ENCODE results near the gene NLK. TPM values are rescaled to one million over a fixed set of nuclear protein-coding genes. Genes with fewer than 3 reads are reported as not detected.

The NLK gene
- total RNA-seq, 1 experiment from 2014 or later, result 40.3 TPM

GRCh38 chr17:28020515-28020914, 22.0 kb upstream of the NLK start (continued):
- TF ChIP-seq, protein P1, sequence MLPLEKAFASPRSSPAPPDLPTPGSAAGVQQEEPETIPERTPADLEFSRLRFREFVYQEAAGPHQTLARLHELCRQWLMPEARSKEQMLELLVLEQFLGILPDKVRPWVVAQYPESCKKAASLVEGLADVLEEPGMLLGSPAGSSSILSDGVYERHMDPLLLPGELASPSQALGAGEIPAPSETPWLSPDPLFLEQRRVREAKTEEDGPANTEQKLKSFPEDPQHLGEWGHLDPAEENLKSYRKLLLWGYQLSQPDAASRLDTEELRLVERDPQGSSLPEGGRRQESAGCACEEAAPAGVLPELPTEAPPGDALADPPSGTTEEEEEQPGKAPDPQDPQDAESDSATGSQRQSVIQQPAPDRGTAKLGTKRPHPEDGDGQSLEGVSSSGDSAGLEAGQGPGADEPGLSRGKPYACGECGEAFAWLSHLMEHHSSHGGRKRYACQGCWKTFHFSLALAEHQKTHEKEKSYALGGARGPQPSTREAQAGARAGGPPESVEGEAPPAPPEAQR (CRISPR knock-in tag; IDR thresholded peaks at IDR 0.05), result no peak
- TF ChIP-seq, protein P2, sequence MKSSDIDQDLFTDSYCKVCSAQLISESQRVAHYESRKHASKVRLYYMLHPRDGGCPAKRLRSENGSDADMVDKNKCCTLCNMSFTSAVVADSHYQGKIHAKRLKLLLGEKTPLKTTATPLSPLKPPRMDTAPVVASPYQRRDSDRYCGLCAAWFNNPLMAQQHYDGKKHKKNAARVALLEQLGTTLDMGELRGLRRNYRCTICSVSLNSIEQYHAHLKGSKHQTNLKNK (CRISPR knock-in tag; IDR thresholded peaks at IDR 0.05), result no peak
- TF ChIP-seq OVOL2 (CRISPR knock-in tag; IDR thresholded peaks at IDR 0.05; ENCODE audit: borderline replicate concordance), result no peak

GRCh38 chr17:28029044-28029443, 13.4 kb upstream of the NLK start:
- Mint-ChIP-seq H3K27ac (no peak overlapping the region; the same call in 1 of the 2 replicates), H3K4me3 (no peak overlapping the region), H3K36me3 (no peaks in the 10 kb centered on the region), H3K4me1 (peaks cover 7% of the 10 kb centered on the region), H3K27me3 (ENCODE audit: low read depth) (no peaks in the 10 kb centered on the region; the same call in 1 of the 2 replicates), H3K9me3 (peaks cover 6% of the 10 kb centered on the region; the same call in 1 of the 2 replicates)
- TF ChIP-seq, protein P3, sequence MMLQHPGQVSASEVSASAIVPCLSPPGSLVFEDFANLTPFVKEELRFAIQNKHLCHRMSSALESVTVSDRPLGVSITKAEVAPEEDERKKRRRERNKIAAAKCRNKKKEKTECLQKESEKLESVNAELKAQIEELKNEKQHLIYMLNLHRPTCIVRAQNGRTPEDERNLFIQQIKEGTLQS (CRISPR knock-in tag; conservative IDR thresholded peaks at IDR 0.05), result no peak
- TF ChIP-seq, protein P4, sequence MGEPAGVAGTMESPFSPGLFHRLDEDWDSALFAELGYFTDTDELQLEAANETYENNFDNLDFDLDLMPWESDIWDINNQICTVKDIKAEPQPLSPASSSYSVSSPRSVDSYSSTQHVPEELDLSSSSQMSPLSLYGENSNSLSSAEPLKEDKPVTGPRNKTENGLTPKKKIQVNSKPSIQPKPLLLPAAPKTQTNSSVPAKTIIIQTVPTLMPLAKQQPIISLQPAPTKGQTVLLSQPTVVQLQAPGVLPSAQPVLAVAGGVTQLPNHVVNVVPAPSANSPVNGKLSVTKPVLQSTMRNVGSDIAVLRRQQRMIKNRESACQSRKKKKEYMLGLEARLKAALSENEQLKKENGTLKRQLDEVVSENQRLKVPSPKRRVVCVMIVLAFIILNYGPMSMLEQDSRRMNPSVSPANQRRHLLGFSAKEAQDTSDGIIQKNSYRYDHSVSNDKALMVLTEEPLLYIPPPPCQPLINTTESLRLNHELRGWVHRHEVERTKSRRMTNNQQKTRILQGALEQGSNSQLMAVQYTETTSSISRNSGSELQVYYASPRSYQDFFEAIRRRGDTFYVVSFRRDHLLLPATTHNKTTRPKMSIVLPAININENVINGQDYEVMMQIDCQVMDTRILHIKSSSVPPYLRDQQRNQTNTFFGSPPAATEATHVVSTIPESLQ (CRISPR knock-in tag; IDR thresholded peaks at IDR 0.05), result no peak
- ATAC-seq (no peak), DNase-seq (ENCODE audit: low spot score) (no peak)
- CTCF ChIA-PET, result interaction anchor here (0.6 kb wide), 1 partner anchor 9 kb away, joined by 4 read pairs; no protein-coding TSS in a partner anchor
- POLR2A ChIA-PET, result no interaction called here

DNA sequence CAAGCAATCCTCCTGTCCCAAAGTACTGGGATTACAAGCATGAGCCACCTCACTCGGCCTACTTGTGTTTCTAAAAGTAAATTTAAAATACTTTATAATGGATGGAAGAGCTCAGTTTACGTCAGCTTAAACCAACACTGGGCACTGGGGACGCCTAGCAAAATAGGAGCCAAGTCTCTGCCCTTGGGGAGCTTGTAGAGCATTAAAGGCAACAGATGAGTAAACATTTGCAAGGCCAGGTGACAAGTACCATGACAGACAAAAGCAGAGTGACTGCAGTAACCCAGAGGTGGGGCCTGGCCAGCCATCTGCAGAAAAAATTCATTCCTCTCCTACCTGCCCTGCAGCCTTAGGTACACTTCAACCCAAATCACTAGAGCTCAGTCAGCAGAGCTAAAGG, 12.1 kb upstream of the NLK start:
- ChIA-PET CTCF (interaction anchor here (0.7 to 1.2 kb wide), 2 partner anchors 11 to 136 kb away, joined by 3 to 4 read pairs; no protein-coding TSS in a partner anchor), POLR2A (interaction anchor here (0.5 kb wide), 1 partner anchor 21 kb away, joined by 3 read pairs; no protein-coding TSS in a partner anchor)
- Mint-ChIP-seq H3K36me3 (no peaks in the 10 kb centered on the region), H3K4me1 (peaks cover 12% of the 10 kb centered on the region), H3K4me3 (no peak overlapping the region), H3K27ac (no peak overlapping the region), H3K9me3 (peaks cover 6% of the 10 kb centered on the region; the same call in 1 of the 2 replicates), H3K27me3 (ENCODE audit: low read depth) (no peaks in the 10 kb centered on the region; the same call in 1 of the 2 replicates)
- TF ChIP-seq ZNF263 (CRISPR knock-in tag; IDR thresholded peaks at IDR 0.05; ENCODE audit: low read depth) (no peak), RORB (CRISPR knock-in tag; IDR thresholded peaks at IDR 0.05) (no peak)
- TF ChIP-seq, protein P5, sequence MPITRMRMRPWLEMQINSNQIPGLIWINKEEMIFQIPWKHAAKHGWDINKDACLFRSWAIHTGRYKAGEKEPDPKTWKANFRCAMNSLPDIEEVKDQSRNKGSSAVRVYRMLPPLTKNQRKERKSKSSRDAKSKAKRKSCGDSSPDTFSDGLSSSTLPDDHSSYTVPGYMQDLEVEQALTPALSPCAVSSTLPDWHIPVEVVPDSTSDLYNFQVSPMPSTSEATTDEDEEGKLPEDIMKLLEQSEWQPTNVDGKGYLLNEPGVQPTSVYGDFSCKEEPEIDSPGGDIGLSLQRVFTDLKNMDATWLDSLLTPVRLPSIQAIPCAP (CRISPR knock-in tag; IDR thresholded peaks at IDR 0.05), result no peak
- DNase-seq (ENCODE audit: low spot score), result no peak
- no peak for ATAC-seq

- DNase-seq (ENCODE audit: low spot score), result no peak
- POLR2A ChIA-PET, result interaction anchor here (0.7 kb wide), 1 partner anchor 429 kb away, joined by 3 read pairs; no protein-coding TSS in a partner anchor
- CTCF ChIA-PET, result interaction anchor here (0.7 to 1.2 kb wide), 2 partner anchors 10 to 137 kb away, joined by 3 to 4 read pairs; no protein-coding TSS in a partner anchor
- H3K27ac Mint-ChIP-seq, result no peak overlapping the region
- no peaks in the 10 kb centered on the region for H3K36me3 Mint-ChIP-seq
- H3K4me1 Mint-ChIP-seq, result peaks cover 12% of the 10 kb centered on the region
- peaks cover 11% of the 10 kb centered on the region for H3K9me3 Mint-ChIP-seq
- no peak for TF ChIP-seq ZNF219 (CRISPR knock-in tag; IDR thresholded peaks at IDR 0.05; ENCODE audit: borderline replicate concordance)
- no peak for TF ChIP-seq NFYB (CRISPR knock-in tag; conservative IDR thresholded peaks at IDR 0.05; ENCODE audit: low read depth)
- TF ChIP-seq ZNF416 (CRISPR knock-in tag; IDR thresholded peaks at IDR 0.05), result no peak
- TF ChIP-seq CREM (CRISPR knock-in tag; IDR thresholded peaks at IDR 0.05), result no peak
- TF ChIP-seq RELA (CRISPR knock-in tag; IDR thresholded peaks at IDR 0.05; ENCODE audit: borderline replicate concordance), result no peak
- TF ChIP-seq MYBL2 (CRISPR knock-in tag; IDR thresholded peaks at IDR 0.05), result no peak
- TF ChIP-seq, protein P2 (CRISPR knock-in tag; IDR thresholded peaks at IDR 0.05), result no peak
- no peak for TF ChIP-seq CREB1 (CRISPR knock-in tag; IDR thresholded peaks at IDR 0.05)
- TF ChIP-seq, protein P5 (CRISPR knock-in tag; IDR thresholded peaks at IDR 0.05), result no peak
- H3K4me3 Mint-ChIP-seq, result no peak overlapping the region
- ATAC-seq, result no peak
- no peaks in the 10 kb centered on the region; the same call in 1 of the 2 replicates for H3K27me3 Mint-ChIP-seq (ENCODE audit: low read depth)
These were observed 11.3 kb upstream of the NLK start for GRCh38 chr17:28031174-28031573.
